ENCODE measurements around the gene APBB1IP. TPM values are rescaled to one million over a fixed set of nuclear protein-coding genes. Genes with fewer than 3 reads are reported as not detected.
A peak's percentile ranks its signal among the peaks of the same experiment; 100 is the strongest.

The APBB1IP gene
- polyA plus RNA-seq, 3 donors: 24.6 to 78.7 (median 45.4) TPM

GRCh38 chr10:26540601-26541000 lies 102.5 kb downstream of the APBB1IP start:
- no peak overlapping the region for H3K4me3 Mint-ChIP-seq
- H3K4me2 ChIP-seq (replicated peaks; ENCODE audit: extremely low read depth, low read length, poor library complexity, severe bottlenecking): no peak overlapping the region
- peaks cover 11% of the 10 kb centered on the region for H3K79me2 ChIP-seq (ENCODE audit: insufficient read depth, low read length)
- no peak overlapping the region for H3K27ac ChIP-seq (ENCODE audit: low read depth in 1 of 2, low read length in 2 of 2)
- peaks cover 49% of the 10 kb centered on the region for H4K20me1 ChIP-seq (ENCODE audit: insufficient read depth, low read length)
- no peak overlapping the region for H3K9ac ChIP-seq (ENCODE audit: insufficient read depth, low read length, poor library complexity, severe bottlenecking)
- H3K27me3 ChIP-seq (ENCODE audit: control insufficient read depth in 2 of 2, insufficient read depth in 2 of 2, low read length in 2 of 2): no peaks in the 10 kb centered on the region
- H3K4me1 ChIP-seq (ENCODE audit: control insufficient read depth in 1 of 2, insufficient read depth in 2 of 2, low read length in 2 of 2): peaks cover 9 to 15% of the 10 kb centered on the region in 2 donors
- intact Hi-C loops (cut with micrococcal nuclease): no loop called here
- no peak overlapping the region for H3K4me3 ChIP-seq (replicated peaks in 1 of 3; ENCODE audit: low read depth in 2 of 3, low read length in 3 of 3)
- H3K27ac Mint-ChIP-seq: peak overlapping the region in 4 of 7 donors; percentile 25 to 51 (median 46)
- DNase-seq: peak in 2 of 3 donors; percentile 7 to 14
- no peaks in the 10 kb centered on the region for H3K9me3 ChIP-seq (replicated peaks in 1 of 2; ENCODE audit: control insufficient read depth in 1 of 2, insufficient read depth in 1 of 2, low read length in 2 of 2)
- peaks cover 70 to 91% of the 10 kb centered on the region in 2 donors for H3K36me3 ChIP-seq (replicated peaks in 1 of 2; ENCODE audit: control insufficient read depth in 1 of 2, insufficient read depth in 2 of 2, low read length in 2 of 2)
- no peak overlapping the region for H2AFZ ChIP-seq (ENCODE audit: insufficient read depth, low read depth, low read length, poor library complexity, severe bottlenecking)
- no peaks in the 10 kb centered on the region for H3K27me3 Mint-ChIP-seq (ENCODE audit: low read depth in 3 of 3)
- no peaks in the 10 kb centered on the region for H3K9me3 Mint-ChIP-seq
- no peak for TF ChIP-seq CTCF (IDR thresholded peaks at IDR 0.05)
- 60% methylated on average over 5 of the region's 5 CpGs for WGBS (ENCODE audit: insufficient coverage)
- H3K4me1 Mint-ChIP-seq: peaks cover 22% of the 10 kb centered on the region
- H3K36me3 Mint-ChIP-seq: peaks cover 72 to 95% of the 10 kb centered on the region in 2 donors

GRCh38 chr10:26543567-26544306 lies 105.6 kb downstream of the APBB1IP start:
- Mint-ChIP-seq H3K36me3 (peaks cover 67 to 84% of the 10 kb centered on the region in 2 donors), H3K4me1 (peaks cover 26% of the 10 kb centered on the region), H3K27ac (peak overlapping the region; percentile 21 to 74 (median 62)), H3K9me3 (no peaks in the 10 kb centered on the region), H3K27me3 (ENCODE audit: low read depth in 3 of 3) (no peaks in the 10 kb centered on the region), H3K4me3 (no peak overlapping the region)
- 93% methylated on average over 6 of the region's 7 CpGs for WGBS (ENCODE audit: insufficient coverage)
- TF ChIP-seq CTCF (IDR thresholded peaks at IDR 0.05): no peak
- Histone ChIP-seq H3K4me3 (replicated peaks in 1 of 3; ENCODE audit: low read depth in 2 of 3, low read length in 3 of 3) (no peak overlapping the region), H3K4me1 (ENCODE audit: control insufficient read depth in 1 of 2, insufficient read depth in 2 of 2, low read length in 2 of 2) (peaks cover 9 to 15% of the 10 kb centered on the region in 2 donors), H3K9ac (ENCODE audit: insufficient read depth, low read length, poor library complexity, severe bottlenecking) (no peak overlapping the region), H3K9me3 (replicated peaks in 1 of 2; ENCODE audit: control insufficient read depth in 1 of 2, insufficient read depth in 1 of 2, low read length in 2 of 2) (no peaks in the 10 kb centered on the region), H3K4me2 (replicated peaks; ENCODE audit: extremely low read depth, low read length, poor library complexity, severe bottlenecking) (no peak overlapping the region), H3K27me3 (ENCODE audit: control insufficient read depth in 2 of 2, insufficient read depth in 2 of 2, low read length in 2 of 2) (no peaks in the 10 kb centered on the region), H3K79me2 (ENCODE audit: insufficient read depth, low read length) (peaks cover 23% of the 10 kb centered on the region), H2AFZ (ENCODE audit: insufficient read depth, low read depth, low read length, poor library complexity, severe bottlenecking) (no peak overlapping the region), H3K27ac (ENCODE audit: low read depth in 1 of 2, low read length in 2 of 2) (peak overlapping the region in 1 of 2 donors; percentile 67), H3K36me3 (replicated peaks in 1 of 2; ENCODE audit: control insufficient read depth in 1 of 2, insufficient read depth in 2 of 2, low read length in 2 of 2) (peaks cover 48 to 90% of the 10 kb centered on the region in 2 donors), H4K20me1 (ENCODE audit: insufficient read depth, low read length) (peaks cover 61% of the 10 kb centered on the region)
- intact Hi-C loops (cut with micrococcal nuclease): no loop called here
- no peak for DNase-seq

Data from CD14-positive monocyte (primary cell).